Retinal pigment epithelial cell (primary cell): ENCODE measurements around the gene ZNF816.
A peak's percentile ranks its signal among the peaks of the same experiment; 100 is the strongest.

Source experiments
- DNase-seq: peaks from one replicate; pipeline ENCODE4 v3.0.0-alpha.2; 2010; ENCODE audit warnings: low read depth
- H3K4me3 ChIP-seq: 2 replicates; pipeline ENCODE4 v1.5.1; 2011; ENCODE audit warnings: mild to moderate bottlenecking, low read length, control low read depth, moderate library complexity
- TF ChIP-seq, protein P1 (sequence below): conservative IDR thresholded peaks from 2 replicates; pipeline ENCODE4 v1.5.1; 2011; ENCODE audit warnings: low read depth, low read length, control low read depth, inconsistent platforms

Gene ZNF816

DNA sequence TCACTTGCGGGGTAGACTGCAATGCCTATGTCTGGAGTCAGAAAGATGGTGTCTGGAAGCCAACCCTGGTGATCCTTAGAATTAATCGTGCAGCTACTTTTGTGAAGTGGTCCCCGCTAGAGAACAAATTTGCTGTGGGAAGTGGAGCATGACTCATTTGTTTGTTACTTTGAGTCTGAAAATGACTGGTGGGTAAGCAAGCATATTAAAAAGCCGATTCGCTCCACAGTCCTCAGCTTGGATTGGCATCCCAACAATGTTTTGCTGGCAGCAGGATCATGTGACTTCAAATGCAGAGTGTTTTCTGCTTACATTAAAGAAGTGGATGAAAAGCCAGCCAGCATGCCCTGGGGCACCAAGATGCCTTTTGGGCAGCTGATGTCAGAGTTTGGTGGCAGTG is 41.6 kb upstream of the ZNF816 start:
- TF ChIP-seq, protein P1, sequence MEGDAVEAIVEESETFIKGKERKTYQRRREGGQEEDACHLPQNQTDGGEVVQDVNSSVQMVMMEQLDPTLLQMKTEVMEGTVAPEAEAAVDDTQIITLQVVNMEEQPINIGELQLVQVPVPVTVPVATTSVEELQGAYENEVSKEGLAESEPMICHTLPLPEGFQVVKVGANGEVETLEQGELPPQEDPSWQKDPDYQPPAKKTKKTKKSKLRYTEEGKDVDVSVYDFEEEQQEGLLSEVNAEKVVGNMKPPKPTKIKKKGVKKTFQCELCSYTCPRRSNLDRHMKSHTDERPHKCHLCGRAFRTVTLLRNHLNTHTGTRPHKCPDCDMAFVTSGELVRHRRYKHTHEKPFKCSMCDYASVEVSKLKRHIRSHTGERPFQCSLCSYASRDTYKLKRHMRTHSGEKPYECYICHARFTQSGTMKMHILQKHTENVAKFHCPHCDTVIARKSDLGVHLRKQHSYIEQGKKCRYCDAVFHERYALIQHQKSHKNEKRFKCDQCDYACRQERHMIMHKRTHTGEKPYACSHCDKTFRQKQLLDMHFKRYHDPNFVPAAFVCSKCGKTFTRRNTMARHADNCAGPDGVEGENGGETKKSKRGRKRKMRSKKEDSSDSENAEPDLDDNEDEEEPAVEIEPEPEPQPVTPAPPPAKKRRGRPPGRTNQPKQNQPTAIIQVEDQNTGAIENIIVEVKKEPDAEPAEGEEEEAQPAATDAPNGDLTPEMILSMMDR, result no peak
- no peak for DNase-seq
- H3K4me3 ChIP-seq, result no peak overlapping the region

- DNase-seq, result no peak
- TF ChIP-seq, protein P1, result no peak
- no peak overlapping the region for H3K4me3 ChIP-seq
These were observed 39.8 kb upstream of the ZNF816 start for GRCh38 chr19:53002479-53002878.

DNA sequence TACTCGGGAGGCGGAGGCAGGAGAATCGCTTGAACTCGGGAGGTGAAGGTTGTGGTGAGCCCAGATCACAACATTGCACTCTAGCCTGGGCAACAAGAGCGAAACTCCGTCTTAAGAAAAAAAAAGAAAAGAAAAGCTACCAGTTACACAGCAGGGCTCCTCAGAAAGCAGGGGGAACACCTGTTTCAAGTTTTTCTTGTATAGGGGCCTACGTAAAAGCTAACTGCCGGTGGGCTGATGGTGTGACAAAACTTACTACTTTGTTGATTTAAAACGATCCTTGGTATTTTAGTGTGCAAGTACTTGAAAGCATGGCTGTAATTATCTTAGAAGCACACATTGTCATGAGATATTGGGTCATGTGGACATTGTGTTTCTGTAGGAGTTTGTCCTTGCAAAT is 35.3 kb upstream of the ZNF816 start:
- H3K4me3 ChIP-seq, result no peak overlapping the region
- TF ChIP-seq, protein P1, result no peak
- no peak for DNase-seq

DNA sequence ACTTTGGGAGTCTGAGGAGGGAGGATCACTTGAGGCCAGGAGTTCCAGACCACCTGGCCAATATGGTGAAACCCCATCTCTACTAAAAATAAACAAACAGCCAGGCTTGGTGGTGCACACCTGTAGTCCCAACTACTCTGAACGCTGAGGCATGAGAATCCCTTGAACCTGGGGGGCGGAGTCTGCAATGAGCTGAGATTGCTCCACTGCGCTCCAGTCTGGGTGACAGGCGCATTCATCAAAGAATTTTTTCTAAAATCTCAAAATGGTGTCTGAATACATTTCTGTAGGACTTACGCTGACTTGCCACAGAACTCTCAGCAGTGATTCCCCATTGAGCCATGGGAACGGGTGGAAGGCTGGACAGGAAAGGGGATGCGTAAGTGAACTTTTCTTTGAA is 33.0 kb upstream of the ZNF816 start:
- no peak overlapping the region for H3K4me3 ChIP-seq
- TF ChIP-seq, protein P1, result no peak
- DNase-seq, result no peak

GRCh38 chr19:52993342-52994178 is 30.9 kb upstream of the ZNF816 start:
- TF ChIP-seq, protein P1, result peak; percentile 41
- DNase-seq, result no peak
- H3K4me3 ChIP-seq, result peak overlapping the region; percentile 54

GRCh38 chr19:52992109-52993004 is 29.7 kb upstream of the ZNF816 start:
- DNase-seq, result no peak
- TF ChIP-seq, protein P1, result no peak
- H3K4me3 ChIP-seq, result peak overlapping the region; percentile 54
